NCI-H1930 (cell line): ENCODE measurements around the gene LILRB2.
"Not testable (repeated sequence)": the region's sequence is repeated elsewhere in the genome, so short reads cannot be mapped to it uniquely, and the experiment has no call there.

Source experiments
- DNase-seq, 2 experiments: peaks; one replicate each; lab custom pipeline; 2025; lab: John Stamatoyannopoulos, UW

LILRB2 gene

DNA sequence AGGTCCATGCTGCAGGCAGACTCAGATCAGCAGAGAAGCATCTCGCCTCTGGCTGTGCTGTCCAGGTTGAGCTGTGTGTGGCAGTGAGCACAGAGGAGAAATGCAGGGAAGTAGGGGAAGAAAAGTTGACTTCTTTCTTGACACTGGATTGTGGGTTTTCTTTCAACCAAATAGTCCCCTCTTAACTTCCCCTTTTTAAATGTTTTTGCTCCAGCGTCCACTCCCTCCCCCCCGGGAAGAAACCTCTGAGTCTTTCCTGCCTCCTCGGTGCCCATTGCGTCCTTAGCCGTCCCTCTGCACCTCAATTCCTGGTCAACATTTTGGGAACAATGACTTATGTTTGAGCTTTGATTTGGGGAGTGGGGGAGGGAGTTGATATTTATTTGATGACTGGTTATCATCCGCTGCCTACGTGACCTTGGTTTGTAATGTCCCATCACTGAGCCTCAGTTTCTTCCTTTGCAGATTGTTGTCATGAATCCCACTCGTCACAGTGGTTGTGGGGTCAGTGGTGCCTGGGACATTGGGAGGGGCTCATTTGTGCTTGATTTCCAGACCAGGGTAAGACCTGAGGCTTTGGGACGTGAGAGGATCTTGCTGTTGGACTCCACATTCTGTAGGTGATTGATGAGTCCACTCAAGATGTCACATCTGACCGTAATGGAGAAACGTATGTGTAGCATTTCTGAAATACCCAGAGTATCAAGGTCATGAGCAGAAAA, at the start of gene LILRB2:
Gene LILRB2 (minus strand): TSS at position 104 of the 722 bp plus-strand sequence. CDS start 614 bp downstream, outside the sequence.
- DNase-seq: no peak

DNA sequence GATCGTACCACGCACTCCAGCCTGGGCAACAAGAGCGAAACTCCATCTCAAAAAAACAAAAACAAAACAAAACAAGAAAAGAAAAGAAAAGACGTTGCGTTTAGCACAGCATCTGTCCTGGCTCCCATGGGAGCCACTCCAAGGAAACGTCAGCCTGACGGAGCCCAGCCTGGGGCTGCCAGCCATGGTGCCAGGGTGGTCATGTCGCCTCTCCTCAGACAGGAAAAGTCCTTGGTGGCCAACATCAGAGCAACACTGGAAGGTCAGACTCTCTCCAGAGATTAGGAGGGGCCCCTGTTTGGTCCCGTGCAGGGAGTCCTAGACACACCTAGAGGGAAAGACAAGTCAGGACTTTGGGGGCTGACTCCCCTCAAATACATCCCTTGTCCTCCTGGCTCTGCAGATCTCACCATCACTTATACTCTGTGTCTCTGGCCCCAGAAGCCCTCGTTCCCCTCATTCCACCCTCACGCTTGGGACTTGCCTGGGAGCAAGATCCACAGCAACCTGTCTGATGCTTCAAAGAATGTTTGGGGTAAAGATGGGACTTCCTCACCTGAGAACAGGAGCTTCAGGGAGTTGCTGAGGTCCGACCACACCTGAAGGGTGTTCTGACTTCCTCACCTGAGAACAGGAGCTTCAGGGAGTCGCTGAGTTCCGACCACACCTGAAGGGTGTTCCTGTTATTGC, 48.7 kb upstream of the LILRB2 start:
- DNase-seq: no peak

DNA sequence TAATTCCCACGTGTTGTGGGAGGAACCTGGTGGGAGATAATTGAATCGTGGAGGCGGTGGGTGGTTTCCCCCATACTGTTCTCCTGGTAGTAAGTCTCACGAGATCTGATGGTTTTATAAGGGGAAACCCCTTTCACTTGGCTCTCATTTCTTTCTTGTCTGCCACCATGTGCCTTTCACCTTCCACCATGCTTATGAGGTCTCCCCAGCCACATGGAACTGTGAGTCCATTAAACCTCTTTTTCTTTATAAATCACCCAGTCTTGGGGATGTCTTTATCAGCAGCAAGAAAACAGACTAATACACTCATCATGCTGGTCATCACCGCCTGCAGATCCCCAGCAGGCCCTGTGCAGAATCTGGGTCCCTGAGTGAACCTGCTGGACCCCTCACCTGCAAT, 47.9 kb upstream of the LILRB2 start:
- DNase-seq: not testable (repeated sequence)

DNA sequence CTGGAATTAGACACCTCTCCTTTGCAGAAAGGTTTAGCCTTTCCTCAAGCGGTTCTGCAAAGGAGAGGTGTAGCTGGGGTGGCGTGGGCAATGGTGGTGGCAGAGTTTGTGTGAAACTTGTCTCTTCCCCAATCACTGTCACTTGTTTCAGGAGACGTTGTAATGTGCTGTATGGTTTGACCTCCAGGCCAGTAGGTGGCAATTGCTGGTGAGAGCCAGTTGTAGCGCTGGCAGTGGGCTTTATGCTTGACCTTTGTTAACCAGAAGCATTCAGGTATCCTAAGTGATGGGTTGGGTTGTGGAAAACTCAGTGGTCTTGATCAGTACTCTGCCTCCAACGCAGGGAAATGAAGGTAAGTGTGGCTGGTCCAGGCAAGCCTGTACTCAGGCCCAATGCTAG, 44.7 kb upstream of the LILRB2 start:
- DNase-seq: peak in 1 of 2 experiments; percentile 42

DNA sequence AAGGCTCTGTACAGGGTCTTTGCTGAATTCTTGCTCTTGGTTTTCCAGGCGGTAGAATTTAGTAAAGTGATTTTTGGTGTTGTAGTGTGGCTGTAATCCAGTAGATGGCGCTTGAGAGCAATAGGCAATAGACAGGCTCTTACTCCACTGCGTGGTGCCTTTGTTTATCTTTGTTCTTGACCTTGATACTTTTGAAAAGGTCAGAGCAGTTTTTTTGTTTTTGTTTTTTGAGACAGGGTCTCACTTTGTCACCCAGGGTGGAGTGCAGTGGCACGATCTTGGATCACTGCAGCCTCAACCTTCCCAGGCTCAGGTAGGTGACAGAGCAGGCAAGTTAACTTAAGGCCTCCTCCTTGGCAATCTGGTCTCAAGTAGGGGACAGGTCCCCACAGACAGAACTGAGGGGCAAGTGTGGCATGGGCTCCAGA, 44.3 kb upstream of the LILRB2 start:
- peak in 1 of 2 experiments; percentile 43 for DNase-seq

DNA sequence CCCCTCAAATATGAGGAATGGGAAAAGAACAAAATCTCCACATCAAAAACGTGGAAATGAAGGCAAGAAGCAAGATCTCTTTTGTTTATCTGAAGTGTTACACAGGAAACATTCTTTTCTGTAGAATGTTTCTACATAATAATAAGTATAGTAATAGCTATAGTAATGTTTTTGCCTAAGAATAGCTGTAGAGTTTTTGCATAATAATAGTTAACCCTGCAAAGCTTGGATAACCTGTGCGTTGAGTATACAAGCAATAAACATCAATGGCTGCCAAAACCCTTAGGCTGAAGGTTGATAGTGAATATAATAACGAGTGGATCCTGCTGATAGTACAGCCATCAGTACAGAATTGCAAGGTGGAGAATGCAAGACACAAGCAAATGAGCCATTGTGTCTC, 43.2 kb upstream of the LILRB2 start:
- no peak for DNase-seq

DNA sequence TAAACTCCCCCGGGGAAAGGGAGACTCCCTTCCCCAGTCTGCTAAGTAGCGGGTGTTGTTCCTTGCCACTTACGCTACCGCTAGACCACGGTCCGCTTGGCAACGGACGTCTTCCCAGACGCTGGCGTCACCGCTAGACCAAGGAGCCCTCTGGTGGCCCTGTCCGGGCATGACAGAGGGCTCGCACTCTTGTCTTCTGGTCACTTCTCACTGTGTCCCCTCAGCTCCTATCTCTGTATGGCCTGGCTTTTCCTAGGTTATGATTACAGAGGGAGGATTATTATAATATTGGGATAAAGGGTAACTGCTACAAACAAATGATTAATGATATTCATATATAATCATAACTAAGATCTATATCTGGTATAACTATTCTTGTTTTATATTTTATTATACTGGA, 42.0 kb upstream of the LILRB2 start:
- not testable (repeated sequence) for DNase-seq

DNA sequence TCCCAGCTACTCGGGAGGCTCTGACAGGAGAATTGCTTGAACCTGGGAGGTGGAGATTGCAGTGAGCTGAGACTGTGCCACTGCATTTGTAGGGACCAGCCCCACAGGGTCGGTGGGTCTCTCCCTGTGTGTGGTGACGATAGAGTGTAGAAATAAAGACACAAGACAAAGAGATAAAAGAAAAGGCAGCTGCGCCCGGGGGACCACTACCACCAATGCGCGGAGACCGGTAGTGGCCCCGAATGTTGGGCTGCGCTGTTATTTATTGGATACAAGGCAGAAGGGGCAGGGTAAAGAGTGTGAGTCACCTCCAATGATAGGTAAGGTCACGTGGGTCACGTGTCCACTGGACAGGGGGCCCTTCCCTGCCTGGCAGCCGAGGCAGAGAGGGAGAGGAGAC, 41.4 kb upstream of the LILRB2 start:
- not testable (repeated sequence) for DNase-seq

DNA sequence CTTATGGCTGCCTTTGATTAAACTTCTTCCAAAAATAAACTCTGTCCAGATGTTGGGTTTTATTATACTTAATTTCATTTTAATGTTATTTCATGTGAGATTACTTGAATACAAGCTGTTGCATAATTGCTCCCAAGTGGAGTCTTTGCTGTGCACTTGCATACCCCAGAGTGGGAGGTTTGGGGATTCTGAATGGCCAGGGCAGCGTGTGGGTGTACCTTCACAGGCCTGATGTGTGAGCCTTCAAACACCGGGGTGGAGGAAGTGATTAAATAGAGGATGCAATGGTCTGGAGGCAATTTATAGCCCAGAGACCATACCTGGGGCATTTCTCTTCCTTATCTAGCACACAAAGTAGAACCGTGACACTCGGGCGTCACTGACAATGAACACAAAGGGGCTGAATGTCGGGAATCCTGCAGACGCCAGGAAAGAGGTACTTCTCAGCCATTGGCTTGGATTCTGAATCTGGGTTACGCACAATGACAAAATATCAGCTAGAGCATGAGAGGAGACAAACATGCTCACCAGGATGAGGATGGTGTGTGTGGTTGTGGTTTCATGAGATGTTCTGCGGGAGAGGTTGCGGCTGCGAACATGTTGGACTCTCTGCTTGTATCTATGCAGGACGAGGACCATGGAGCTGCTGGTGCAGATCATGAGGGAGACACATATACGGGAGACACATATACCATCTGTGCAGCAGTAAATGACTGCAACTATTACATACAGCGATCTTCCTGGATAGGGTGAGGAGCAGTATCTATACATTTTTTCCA, 39.2 kb upstream of the LILRB2 start:
- no peak for DNase-seq

DNA sequence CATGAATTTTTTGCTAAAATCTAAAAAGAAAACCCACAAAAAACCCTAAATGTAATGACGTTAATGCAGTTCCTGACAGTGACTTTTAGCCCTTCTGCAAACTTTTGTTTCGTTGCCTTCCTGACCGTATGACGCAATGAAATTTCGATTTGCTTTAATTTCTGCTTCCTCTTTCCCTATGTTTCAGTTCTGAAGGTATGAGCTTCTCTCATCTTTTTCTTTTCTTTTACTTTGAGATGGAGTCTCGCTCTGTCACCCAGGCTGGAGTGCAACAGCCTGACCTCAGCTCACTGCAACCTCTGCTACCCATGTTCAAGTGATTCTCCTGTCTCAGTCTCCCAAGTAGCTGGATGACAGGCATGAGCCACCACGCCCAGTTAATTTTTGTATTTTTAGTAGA, 38.1 kb upstream of the LILRB2 start:
- no peak for DNase-seq

DNA sequence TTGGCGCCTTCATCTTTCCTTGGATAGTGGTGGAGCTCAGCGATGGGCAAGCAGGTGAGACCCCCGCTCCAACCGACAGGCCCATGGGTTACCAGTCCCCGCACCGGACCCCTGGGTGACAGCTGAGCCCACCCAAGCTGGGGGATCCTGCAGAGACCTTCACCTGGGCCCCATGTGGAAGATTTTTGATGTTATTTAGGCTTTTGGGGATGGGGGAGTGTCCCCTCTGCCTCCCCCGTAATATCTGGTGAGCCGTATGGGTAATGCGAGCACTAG, 37.0 kb upstream of the LILRB2 start:
- DNase-seq: no peak

DNA sequence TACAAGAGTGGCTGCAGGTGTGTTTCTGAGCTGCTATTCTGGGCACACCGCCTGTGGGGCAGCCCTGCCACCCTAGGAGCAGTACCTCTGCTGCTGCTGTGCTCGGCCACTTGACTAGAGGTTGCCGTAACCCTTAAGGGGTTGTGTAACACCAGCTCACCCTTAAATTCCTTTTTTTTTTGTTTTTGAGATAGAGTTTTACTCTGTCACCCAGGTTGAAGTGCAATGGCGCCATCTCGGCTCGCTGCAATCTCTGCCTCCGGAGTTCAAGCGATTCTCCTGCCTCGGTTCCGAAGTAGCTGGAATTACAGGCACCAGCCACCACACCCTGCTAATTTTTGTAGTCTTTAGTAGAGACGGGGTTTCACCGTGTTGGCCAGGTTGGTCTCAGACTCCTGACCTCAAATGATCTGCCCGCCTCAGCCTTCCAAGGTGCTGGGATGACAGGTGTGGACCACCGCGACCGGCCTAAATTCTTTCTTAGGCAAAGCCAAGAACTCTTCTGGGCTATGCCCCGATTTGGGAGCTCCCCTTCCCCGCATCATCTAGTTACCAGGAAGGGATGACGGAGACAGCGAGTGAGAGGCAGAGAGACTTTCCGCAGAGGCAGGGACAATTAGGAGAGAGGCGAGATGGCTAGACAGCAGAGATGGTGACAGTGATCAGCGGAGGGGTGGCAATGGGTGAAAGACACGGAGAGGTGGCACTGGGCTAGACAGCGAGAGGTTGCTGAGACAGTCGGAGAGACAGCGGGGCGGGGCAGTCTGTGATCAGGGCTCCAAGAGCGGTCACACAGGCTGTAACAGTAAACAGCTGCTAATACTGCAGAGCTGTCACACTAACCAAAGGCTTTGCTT, 36.4 kb upstream of the LILRB2 start:
- no peak for DNase-seq

DNA sequence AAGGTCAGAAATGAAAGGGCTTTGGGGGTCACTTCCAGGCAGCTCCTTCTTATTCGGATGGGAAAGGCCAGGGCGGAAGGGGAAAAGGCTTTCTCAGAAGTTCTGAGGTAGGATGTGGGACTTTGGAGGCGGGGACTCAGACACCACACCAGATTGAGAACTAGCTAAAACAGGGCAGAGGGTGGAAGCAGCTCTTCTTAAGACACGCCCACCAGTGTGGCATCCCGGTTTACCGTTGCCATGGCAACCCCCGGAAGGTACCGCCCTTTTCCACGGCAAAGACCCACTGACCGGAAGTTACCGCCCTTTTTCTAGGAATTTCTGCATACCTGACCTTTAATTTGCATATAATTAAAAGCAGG, 35.8 kb upstream of the LILRB2 start:
- DNase-seq: no peak

DNA sequence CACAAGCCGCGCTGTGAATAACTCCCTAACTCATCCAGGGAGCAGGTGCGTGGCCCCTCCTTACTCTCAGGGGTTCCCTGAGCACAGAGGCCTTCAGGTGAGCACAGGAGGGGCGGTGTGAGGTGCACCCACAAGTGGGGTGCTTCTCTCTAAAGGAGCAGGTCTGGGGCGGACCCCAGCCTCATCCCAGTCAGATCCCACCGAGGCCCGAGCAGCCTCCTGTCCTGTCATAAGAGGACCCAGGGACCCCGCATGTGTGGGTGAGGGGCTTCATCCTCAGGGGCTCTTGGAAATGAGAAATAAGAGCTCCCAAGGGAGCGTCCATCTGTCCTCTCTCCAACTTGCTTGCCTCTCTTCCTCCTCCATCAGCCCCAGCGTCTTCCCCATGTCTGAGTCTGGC, 35.0 kb upstream of the LILRB2 start:
- no peak for DNase-seq

DNA sequence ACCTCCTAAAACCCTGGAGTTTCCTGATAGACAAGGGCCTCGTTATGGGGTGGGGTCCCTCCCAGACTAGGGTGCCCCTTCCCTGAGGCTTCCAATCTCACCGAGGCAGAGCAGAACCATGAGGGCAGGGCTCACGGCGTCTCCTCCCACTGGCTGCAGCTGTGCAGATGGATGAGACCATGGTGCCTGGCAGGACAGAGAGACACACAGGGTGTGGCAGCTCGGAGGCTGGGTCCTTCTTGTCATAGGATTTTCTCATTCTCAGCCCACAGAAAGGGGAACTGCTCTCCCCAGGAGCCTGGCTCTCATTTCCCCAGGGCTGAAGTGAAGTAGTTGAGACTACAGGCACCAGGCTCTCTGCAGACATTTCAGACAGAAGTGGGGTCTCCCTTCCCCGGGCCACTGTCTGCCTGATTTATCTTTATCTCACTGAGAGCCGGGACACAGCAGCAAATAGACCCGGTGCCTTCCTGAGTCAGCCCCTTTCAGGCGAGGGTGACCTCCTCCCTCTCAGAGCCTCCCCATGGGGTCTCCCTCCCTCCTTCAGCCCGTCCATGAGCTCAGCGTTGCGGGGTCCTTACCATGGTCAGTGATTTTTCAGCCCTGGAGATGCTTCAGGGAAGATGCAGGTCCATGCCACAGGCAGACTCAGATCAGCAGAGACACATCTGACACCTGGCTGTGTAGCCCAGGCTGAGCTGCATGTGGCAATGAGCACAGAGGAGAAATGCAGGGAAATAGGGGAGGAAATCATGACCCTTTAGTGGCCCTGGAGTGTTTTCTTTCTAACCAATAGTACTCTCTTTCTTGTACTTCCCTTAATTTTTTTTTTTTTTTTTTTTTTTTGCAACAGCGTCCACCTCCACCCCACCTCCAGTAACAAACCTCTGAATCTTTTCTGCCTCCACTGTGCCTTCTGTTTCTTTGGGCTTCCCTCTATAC, 31.8 kb upstream of the LILRB2 start, which contains the start of gene LILRA5:
Gene LILRA5 (minus strand): TSS at position 731 of the 942 bp plus-strand sequence. CDS start 147 bp downstream, at position 584.
- no peak for DNase-seq

DNA sequence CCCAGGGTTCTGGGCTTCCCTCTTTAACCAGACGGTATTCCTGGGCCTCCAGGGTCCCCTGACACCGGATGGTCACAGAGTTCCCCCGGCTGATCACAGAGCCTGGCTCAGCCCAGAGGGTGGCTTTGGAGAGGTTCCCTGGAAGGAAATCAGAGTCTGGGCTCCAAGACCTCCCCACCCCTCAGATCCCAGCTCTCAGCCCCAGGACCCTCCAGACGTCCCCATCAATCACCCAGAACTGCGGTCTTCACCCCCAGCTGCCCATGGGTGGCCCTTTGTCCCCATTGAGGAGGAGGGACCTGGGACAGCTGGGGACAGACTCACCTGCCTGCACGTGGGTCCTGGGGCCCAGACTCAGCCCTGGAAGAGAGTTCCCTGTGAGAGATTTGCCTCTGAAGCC, 31.1 kb upstream of the LILRB2 start:
- DNase-seq: no peak

DNA sequence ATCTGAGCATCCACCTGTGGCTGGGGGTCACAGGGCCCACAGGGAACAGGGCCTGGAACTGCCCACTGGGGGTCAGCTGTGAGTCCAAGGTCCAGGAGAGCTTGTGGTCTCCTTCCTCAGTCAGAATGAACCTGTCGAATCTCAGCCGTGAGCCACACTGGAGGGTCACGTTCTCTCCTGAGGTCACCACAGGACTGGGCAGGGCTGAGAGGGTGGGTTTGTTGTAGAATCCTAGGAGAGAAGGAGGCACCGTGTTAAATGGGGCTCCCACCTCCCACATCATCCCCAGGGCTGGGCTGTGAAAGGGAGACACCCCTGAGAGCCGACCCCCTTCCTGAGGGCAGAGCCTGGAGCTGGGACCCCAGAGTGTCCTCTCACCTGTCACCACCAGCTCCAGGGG, 30.6 kb upstream of the LILRB2 start:
- no peak for DNase-seq

DNA sequence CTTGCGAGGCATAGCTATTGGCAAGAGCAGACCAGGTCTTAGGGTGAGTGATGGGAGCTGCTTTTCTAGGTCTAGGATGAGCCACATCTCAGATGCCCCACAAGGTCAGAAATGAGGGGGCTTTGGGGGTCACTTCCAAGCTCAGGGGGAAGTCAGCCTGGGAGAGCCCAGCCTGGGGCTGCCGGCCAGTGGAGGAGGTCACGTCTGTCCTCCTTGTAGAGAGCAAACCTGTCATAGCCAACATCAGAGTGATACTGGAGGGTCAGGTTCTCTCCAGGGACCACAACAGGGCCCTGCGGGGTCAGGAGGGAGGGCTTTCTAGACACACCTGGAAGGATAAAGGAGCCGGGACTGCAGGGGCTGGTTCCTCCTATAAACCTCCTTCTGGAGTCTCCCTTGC, 29.6 kb upstream of the LILRB2 start:
- DNase-seq: no peak

DNA sequence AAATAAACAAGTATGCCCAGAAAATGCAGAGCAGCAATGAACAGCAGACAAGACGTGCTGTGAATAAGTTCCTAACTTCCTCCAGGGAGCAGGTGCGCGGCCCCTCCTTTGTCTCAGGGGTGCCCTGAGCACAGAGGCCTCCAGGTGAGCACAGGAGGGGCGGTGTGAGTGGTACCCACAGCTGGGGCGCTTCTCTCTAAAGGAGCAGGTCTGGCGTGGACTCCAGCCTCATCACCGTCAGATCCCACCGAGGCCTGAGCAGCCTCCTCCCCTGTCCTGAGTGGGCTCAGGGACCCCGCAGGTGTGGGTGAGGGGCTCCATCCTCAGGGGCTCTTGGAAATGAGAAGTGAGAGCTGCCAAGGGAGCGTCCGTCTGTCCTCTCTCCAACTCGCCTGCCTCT, 28.9 kb upstream of the LILRB2 start:
- no peak for DNase-seq

DNA sequence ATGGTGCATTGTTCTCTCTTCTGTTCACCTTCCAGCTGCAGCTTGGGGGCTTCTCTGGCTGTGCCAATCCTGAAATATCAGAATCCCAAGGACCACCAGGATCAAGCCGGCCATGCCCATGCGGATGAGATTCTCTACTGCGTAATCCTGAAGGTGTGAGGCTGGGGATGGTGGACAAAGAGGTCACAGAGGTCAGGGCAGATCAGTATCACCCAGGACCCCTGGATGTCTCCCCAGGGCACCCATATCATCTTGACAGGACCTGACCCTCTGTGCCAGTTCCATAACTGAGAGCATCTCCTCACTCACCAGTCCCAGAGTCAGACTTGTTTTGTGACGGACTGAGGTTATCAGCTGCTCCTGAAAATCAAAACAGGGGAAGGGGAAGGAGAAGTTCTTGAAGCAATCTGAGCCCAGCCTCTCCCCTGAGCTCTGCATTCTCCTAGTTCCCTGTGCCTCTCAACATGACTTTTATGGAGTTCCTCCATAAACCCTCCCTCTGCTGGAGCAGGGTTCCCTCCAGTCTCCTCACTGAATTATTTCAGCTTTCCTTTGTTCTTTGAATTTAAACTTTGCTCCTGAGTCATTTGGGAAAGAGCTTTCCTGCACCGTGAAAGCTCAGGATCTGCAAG, 26.6 kb upstream of the LILRB2 start:
- DNase-seq: no peak
